Thoracic aorta (tissue), 2 donors: ENCODE data around the gene KIRREL3. TPM values are rescaled to one million over a fixed set of nuclear protein-coding genes. Genes with fewer than 3 reads are reported as not detected.
"Not testable (repeated sequence)": the region's sequence is repeated elsewhere in the genome, so short reads cannot be mapped to it uniquely, and the experiment has no call there.

Experiments used
- ATAC-seq: fragments of 150-250 bp; one replicate; pipeline ENCODE4 v1.8.0; 2017; ENCODE audit warnings: low read depth; ENCODE audit not compliant: insufficient number of reproducible peaks, low FRiP score
- DNase-seq: peaks from one replicate; pipeline ENCODE4 v3.0.0-alpha.2; 2020; ENCODE audit warnings: low spot score
- H3K27ac ChIP-seq, 2 donors: fragments of 200-600 bp; sonication (generic); 1 replicate in 1 of 2; 2 replicates in 1 of 2; pipeline ENCODE4 v1.5.1; 2016; ENCODE audit warnings: mild to moderate bottlenecking in 2 of 2, moderate library complexity in 2 of 2
- H3K27me3 ChIP-seq: fragments of 200-600 bp; sonication (generic); replicated peaks from 2 replicates; pipeline ENCODE4 v1.6.0; 2016; ENCODE audit warnings: mild to moderate bottlenecking; ENCODE audit not compliant: insufficient read depth
- H3K36me3 ChIP-seq: fragments of 200-600 bp; sonication (generic); one replicate; pipeline ENCODE4 v1.5.1; 2016
- H3K4me1 ChIP-seq, 2 donors: fragments of 200-600 bp; sonication (generic); 1 replicate in 1 of 2; 2 replicates in 1 of 2; pipeline versions ENCODE4 v1.5.1 to v1.6.0; 2016; ENCODE audit warnings: low read depth in 2 of 2, mild to moderate bottlenecking in 1 of 2; ENCODE audit not compliant: control insufficient read depth in 1 of 2
- H3K4me3 ChIP-seq: fragments of 200-600 bp; sonication (generic); 2 replicates; pipeline ENCODE4 v1.5.1; 2016; ENCODE audit warnings: mild to moderate bottlenecking
- H3K9me3 ChIP-seq: fragments of 200-600 bp; sonication (generic); 2 replicates; pipeline ENCODE4 v1.5.1; 2016
- CTCF ChIP-seq: fragments of 200-600 bp; sonication (generic); IDR thresholded peaks from one replicate; pipeline ENCODE4 v1.5.1; 2019; ENCODE audit warnings: antibody characterized with exemption
- total RNA-seq, 2 donors: library from RNA; depleted of rRNA; stranded (reverse); fragments of >200 nt; gene quantifications; one replicate each; pipeline versions ENCODE4 v1.1.0 to v1.2.3, GENCODE V29; 2016

The KIRREL3 gene
- total RNA-seq, 2 donors from 2014 or later: not detected

GRCh38 chr11:126390272-126390867, 610.2 kb downstream of the KIRREL3 start:
- H3K36me3 ChIP-seq: no peaks in the 10 kb centered on the region
- no peaks in the 10 kb centered on the region for H3K9me3 ChIP-seq
- H3K4me3 ChIP-seq: no peak overlapping the region
- H3K4me1 ChIP-seq: peaks cover 9 to 24% of the 10 kb centered on the region in 2 donors
- no peak for DNase-seq
- no peaks in the 10 kb centered on the region for H3K27me3 ChIP-seq
- H3K27ac ChIP-seq: no peak overlapping the region
- TF ChIP-seq CTCF: no peak
- no peak for ATAC-seq

- Histone ChIP-seq H3K4me1 (peaks cover 9 to 24% of the 10 kb centered on the region in 2 donors), H3K9me3 (no peaks in the 10 kb centered on the region), H3K36me3 (no peaks in the 10 kb centered on the region), H3K27me3 (no peaks in the 10 kb centered on the region), H3K27ac (no peak overlapping the region), H3K4me3 (no peak overlapping the region)
- ATAC-seq (no peak), DNase-seq (no peak)
- no peak for TF ChIP-seq CTCF
These were observed 612.7 kb downstream of the KIRREL3 start for GRCh38 chr11:126387857-126388256.

- H3K27me3 ChIP-seq, H3K27ac ChIP-seq, DNase-seq, H3K9me3 ChIP-seq, H3K36me3 ChIP-seq, H3K4me3 ChIP-seq, ATAC-seq: not testable (repeated sequence)
- H3K4me1 ChIP-seq: peaks cover 7 to 14% of the 10 kb centered on the region in 2 donors
These were observed 613.9 kb downstream of the KIRREL3 start for GRCh38 chr11:126386729-126387071.

GRCh38 chr11:126385991-126386728, 614.4 kb downstream of the KIRREL3 start:
- Histone ChIP-seq H3K27me3 (no peaks in the 10 kb centered on the region), H3K36me3 (no peaks in the 10 kb centered on the region), H3K4me1 (peaks cover 7 to 14% of the 10 kb centered on the region in 2 donors), H3K4me3 (no peak overlapping the region), H3K27ac (no peak overlapping the region), H3K9me3 (no peaks in the 10 kb centered on the region)
- ATAC-seq (no peak), DNase-seq (no peak)
- TF ChIP-seq CTCF: no peak

GRCh38 chr11:126384449-126385070, 616.0 kb downstream of the KIRREL3 start:
- Histone ChIP-seq H3K27ac (no peak overlapping the region), H3K4me3 (no peak overlapping the region), H3K27me3 (no peaks in the 10 kb centered on the region), H3K36me3 (no peaks in the 10 kb centered on the region), H3K9me3 (no peaks in the 10 kb centered on the region), H3K4me1 (peaks cover 7 to 14% of the 10 kb centered on the region in 2 donors)
- no peak for TF ChIP-seq CTCF
- ATAC-seq: no peak
- DNase-seq: no peak
